GM23248 (cell line): Measurements from ENCODE around the gene NAALAD2. TPM values are rescaled to one million over a fixed set of nuclear protein-coding genes. Genes with fewer than 3 reads are reported as not detected.
A peak's percentile ranks its signal among the peaks of the same experiment; 100 is the strongest.
"Not testable (repeated sequence)": the region's sequence is repeated elsewhere in the genome, so short reads cannot be mapped to it uniquely, and the experiment has no call there.

Source experiments
- DNase-seq: peaks from one replicate; pipeline ENCODE4 v3.0.0-alpha.2; 2015
- H2AFZ ChIP-seq: fragments of 200-600 bp; sonication (generic); 2 replicates; pipeline ENCODE4 v1.6.1; 2016; ENCODE audit warnings: antibody characterized with exemption
- H3F3A ChIP-seq: fragments of 200-600 bp; sonication (generic); 2 replicates; pipeline ENCODE4 v1.6.1; 2016; ENCODE audit warnings: mild to moderate bottlenecking, antibody characterized with exemption, mixed run types; ENCODE audit not compliant: insufficient read depth
- H3K27ac ChIP-seq: fragments of 200-600 bp; sonication (generic); 2 replicates; pipeline ENCODE4 v1.5.1; 2016; ENCODE audit warnings: mild to moderate bottlenecking
- H3K27me3 ChIP-seq: fragments of 200-600 bp; sonication (generic); replicated peaks from 2 replicates; pipeline ENCODE4 v1.6.1; 2016; ENCODE audit warnings: mild to moderate bottlenecking; ENCODE audit not compliant: insufficient read depth
- H3K36me3 ChIP-seq: fragments of 200-600 bp; sonication (generic); 2 replicates; pipeline ENCODE4 v1.6.1; 2016; ENCODE audit warnings: low read depth, mild to moderate bottlenecking
- H3K4me1 ChIP-seq: fragments of 200-600 bp; sonication (generic); 2 replicates; pipeline ENCODE4 v1.6.1; 2016; ENCODE audit warnings: mild to moderate bottlenecking; ENCODE audit not compliant: insufficient read depth
- H3K4me2 ChIP-seq: fragments of 200-600 bp; sonication (generic); one replicate; pipeline ENCODE4 v1.6.1; 2016; ENCODE audit warnings: mild to moderate bottlenecking; ENCODE audit not compliant: unreplicated experiment
- H3K4me3 ChIP-seq: fragments of 200-600 bp; sonication (generic); 2 replicates; pipeline ENCODE4 v1.5.1; 2016; ENCODE audit warnings: mild to moderate bottlenecking
- H3K79me2 ChIP-seq: fragments of 200-600 bp; sonication (generic); 2 replicates; pipeline ENCODE4 v1.6.1; 2016; ENCODE audit warnings: mild to moderate bottlenecking; ENCODE audit not compliant: insufficient read depth
- H3K9ac ChIP-seq: fragments of 200-600 bp; sonication (generic); 2 replicates; pipeline ENCODE4 v1.6.1; 2016; ENCODE audit warnings: mild to moderate bottlenecking
- H3K9me2 ChIP-seq: fragments of 200-600 bp; sonication (generic); 2 replicates; pipeline ENCODE4 v1.6.1; 2016; ENCODE audit warnings: mixed run types, mild to moderate bottlenecking, moderate library complexity; ENCODE audit not compliant: insufficient read depth
- H3K9me3 ChIP-seq: fragments of 200-600 bp; sonication (generic); one replicate; pipeline ENCODE4 v1.6.1; 2017; ENCODE audit warnings: low read depth
- H4K20me1 ChIP-seq: fragments of 200-600 bp; sonication (generic); 2 replicates; pipeline ENCODE4 v1.6.0; 2016; ENCODE audit not compliant: insufficient read depth
- EZH2 ChIP-seq: fragments of 200-600 bp; sonication (generic); IDR thresholded peaks from 2 replicates; pipeline ENCODE4 v1.6.1; 2018; ENCODE audit warnings: antibody characterized with exemption, mild to moderate bottlenecking; ENCODE audit not compliant: insufficient read depth, poor library complexity, severe bottlenecking
- EZH2phosphoT487 ChIP-seq: fragments of 200-600 bp; sonication (generic); IDR thresholded peaks from 2 replicates; pipeline ENCODE4 v1.6.1; 2018; ENCODE audit warnings: antibody characterized with exemption, moderate library complexity, mild to moderate bottlenecking, low read depth; ENCODE audit not compliant: insufficient read depth
- WGBS, 2 experiments: methylation state at CpG; one replicate each; pipeline ENCODE4 v1.1.6; 2015 to 2017; ENCODE audit warnings: low lambda C conversion rate in 2 of 2, low coverage in 1 of 2; ENCODE audit errors: missing lambda C conversion rate in 2 of 2; 5-methylcytosine and 5-hydroxymethylcytosine counted together
- in situ Hi-C: fragments of 300-500 bp; cut with MboI; formaldehyde crosslinking; loops from 2 replicates; pipeline ENCODE4 v1.15.0; 2020
- polyA plus RNA-seq: library from polyadenylated mRNA; unstranded; fragments of >200 nt; fragmentation: Nextera tagmentation; extraction: Ambion mirVana; gene quantifications from 2 replicates; pipeline ENCODE4 v1.2.1, GENCODE V29; 2016
- total RNA-seq: library from RNA; depleted of rRNA; stranded (reverse); fragments of >200 nt; shearing (Covaris generic); gene quantifications from 2 replicates; pipeline ENCODE4 v1.2.3, GENCODE V29; 2014

The NAALAD2 gene
- total and polyA plus RNA-seq, 2 experiments from 2014 or later, result 0.23 to 0.76 TPM

- Histone ChIP-seq H3K27ac (no peak overlapping the region), H3K27me3 (0 out of 2 replicates have a peak, but pooled peaks cover 14% of the 10 kb centered on the region), H3K9me3 (no peaks in the 10 kb centered on the region), H3K79me2 (peaks cover 12% of the 10 kb centered on the region), H3K4me2 (no peak overlapping the region), H3K9ac (no peak overlapping the region), H3F3A (peaks cover 3% of the 10 kb centered on the region; the same call in 1 of the 2 replicates), H3K9me2 (no peaks in the 10 kb centered on the region), H4K20me1 (no peaks in the 10 kb centered on the region), H3K4me3 (no peak overlapping the region), H3K36me3 (no peaks in the 10 kb centered on the region), H3K4me1 (no peaks in the 10 kb centered on the region), H2AFZ (no peak overlapping the region)
- WGBS, 2 experiments, result 51 to 54% methylated on average over 3 of the region's 3 CpGs
- TF ChIP-seq EZH2 (no peak), EZH2phosphoT487 (no peak)
- DNase-seq, result no peak
- in situ Hi-C loops, result no loop called here
These were observed 93.6 kb downstream of the NAALAD2 start for GRCh38 chr11:90228056-90228455.

- Histone ChIP-seq H3K79me2 (no peaks in the 10 kb centered on the region), H3K36me3 (no peaks in the 10 kb centered on the region), H3K27ac (no peak overlapping the region), H3K9me3 (no peaks in the 10 kb centered on the region), H3F3A (peaks cover 3% of the 10 kb centered on the region; the same call in 1 of the 2 replicates), H3K4me1 (no peaks in the 10 kb centered on the region), H3K4me3 (no peak overlapping the region), H2AFZ (no peak overlapping the region), H3K4me2 (no peak overlapping the region), H3K9me2 (no peaks in the 10 kb centered on the region), H4K20me1 (no peaks in the 10 kb centered on the region), H3K9ac (no peak overlapping the region), H3K27me3 (peaks cover 17% of the 10 kb centered on the region; the same call in 1 of the 2 replicates)
- peak; percentile 27 for DNase-seq
- WGBS, 2 experiments, result 72 to 81% methylated on average over 1 of the region's 1 CpG
- in situ Hi-C loops, result no loop called here
- no peak for TF ChIP-seq EZH2
- no peak for TF ChIP-seq EZH2phosphoT487
These were observed 95.3 kb downstream of the NAALAD2 start for GRCh38 chr11:90229791-90230190.

- H2AFZ ChIP-seq, result no peak overlapping the region
- in situ Hi-C loops, result no loop called here
- peaks cover 17% of the 10 kb centered on the region; the same call in 1 of the 2 replicates for H3K27me3 ChIP-seq
- peaks cover under 1% of the 10 kb centered on the region; the same call in 1 of the 2 replicates for H3F3A ChIP-seq
- no peaks in the 10 kb centered on the region for H3K4me1 ChIP-seq
- TF ChIP-seq EZH2, result no peak
- TF ChIP-seq EZH2phosphoT487, result no peak
- no peak overlapping the region for H3K27ac ChIP-seq
- H3K9me2 ChIP-seq, result no peaks in the 10 kb centered on the region
- H3K4me2 ChIP-seq, result no peak overlapping the region
- no peaks in the 10 kb centered on the region for H3K79me2 ChIP-seq
- 73 to 74% methylated on average over 2 of the region's 2 CpGs for WGBS, 2 experiments
- H3K36me3 ChIP-seq, result no peaks in the 10 kb centered on the region
- no peak overlapping the region for H3K9ac ChIP-seq
- H3K9me3 ChIP-seq, result no peaks in the 10 kb centered on the region
- DNase-seq, result no peak
- H4K20me1 ChIP-seq, result no peaks in the 10 kb centered on the region
- H3K4me3 ChIP-seq, result no peak overlapping the region
These were observed 100.5 kb downstream of the NAALAD2 start for GRCh38 chr11:90234977-90235376.

GRCh38 chr11:90235526-90235925, 101.1 kb downstream of the NAALAD2 start:
- TF ChIP-seq EZH2 (no peak), EZH2phosphoT487 (no peak)
- Histone ChIP-seq H3K9me3 (no peaks in the 10 kb centered on the region), H3K79me2 (no peaks in the 10 kb centered on the region), H4K20me1 (no peaks in the 10 kb centered on the region), H3K27me3 (peaks cover 17% of the 10 kb centered on the region; the same call in 1 of the 2 replicates), H3K4me2 (no peak overlapping the region), H3K27ac (no peak overlapping the region), H3K4me1 (no peaks in the 10 kb centered on the region), H3K9me2 (no peaks in the 10 kb centered on the region), H3K4me3 (no peak overlapping the region), H2AFZ (no peak overlapping the region), H3K9ac (no peak overlapping the region), H3F3A (no peaks in the 10 kb centered on the region), H3K36me3 (no peaks in the 10 kb centered on the region)
- in situ Hi-C loops, result no loop called here
- 60 to 62% methylated on average over 4 of the region's 4 CpGs for WGBS, 2 experiments
- no peak for DNase-seq

- H3K27ac ChIP-seq, result no peak overlapping the region
- no peaks in the 10 kb centered on the region for H3K36me3 ChIP-seq
- H3K9ac ChIP-seq, result no peak overlapping the region
- H3K4me3 ChIP-seq, result no peak overlapping the region
- H3F3A ChIP-seq, result no peaks in the 10 kb centered on the region
- no peak overlapping the region for H2AFZ ChIP-seq
- H3K9me2 ChIP-seq, result no peaks in the 10 kb centered on the region
- H3K27me3 ChIP-seq, result peaks cover 12% of the 10 kb centered on the region; the same call in 1 of the 2 replicates
- no peaks in the 10 kb centered on the region for H3K9me3 ChIP-seq
- H3K79me2 ChIP-seq, result no peaks in the 10 kb centered on the region
- no peak for DNase-seq
- no peaks in the 10 kb centered on the region for H3K4me1 ChIP-seq
- no peaks in the 10 kb centered on the region for H4K20me1 ChIP-seq
- TF ChIP-seq EZH2 (no peak), EZH2phosphoT487 (no peak)
- no peak overlapping the region for H3K4me2 ChIP-seq
- WGBS, 2 experiments, result 45 to 72% methylated on average over 4 of the region's 4 CpGs
- in situ Hi-C loops, result no loop called here
These were observed 102.5 kb downstream of the NAALAD2 start for GRCh38 chr11:90237004-90237403.

GRCh38 chr11:90239967-90240636, 105.6 kb downstream of the NAALAD2 start:
- H4K20me1 ChIP-seq, H3K4me3 ChIP-seq, H3K9ac ChIP-seq, H3K9me3 ChIP-seq, H3K27me3 ChIP-seq, H3K9me2 ChIP-seq, DNase-seq, H3K79me2 ChIP-seq, H3K4me2 ChIP-seq, H3K27ac ChIP-seq, H3K36me3 ChIP-seq, in situ Hi-C loops, H3K4me1 ChIP-seq, H2AFZ ChIP-seq, H3F3A ChIP-seq: not testable (repeated sequence)
- WGBS, 2 experiments, result 61 to 65% methylated on average over 20 of the region's 20 CpGs
